Measurements from ENCODE around the gene DDIAS.

DNA sequence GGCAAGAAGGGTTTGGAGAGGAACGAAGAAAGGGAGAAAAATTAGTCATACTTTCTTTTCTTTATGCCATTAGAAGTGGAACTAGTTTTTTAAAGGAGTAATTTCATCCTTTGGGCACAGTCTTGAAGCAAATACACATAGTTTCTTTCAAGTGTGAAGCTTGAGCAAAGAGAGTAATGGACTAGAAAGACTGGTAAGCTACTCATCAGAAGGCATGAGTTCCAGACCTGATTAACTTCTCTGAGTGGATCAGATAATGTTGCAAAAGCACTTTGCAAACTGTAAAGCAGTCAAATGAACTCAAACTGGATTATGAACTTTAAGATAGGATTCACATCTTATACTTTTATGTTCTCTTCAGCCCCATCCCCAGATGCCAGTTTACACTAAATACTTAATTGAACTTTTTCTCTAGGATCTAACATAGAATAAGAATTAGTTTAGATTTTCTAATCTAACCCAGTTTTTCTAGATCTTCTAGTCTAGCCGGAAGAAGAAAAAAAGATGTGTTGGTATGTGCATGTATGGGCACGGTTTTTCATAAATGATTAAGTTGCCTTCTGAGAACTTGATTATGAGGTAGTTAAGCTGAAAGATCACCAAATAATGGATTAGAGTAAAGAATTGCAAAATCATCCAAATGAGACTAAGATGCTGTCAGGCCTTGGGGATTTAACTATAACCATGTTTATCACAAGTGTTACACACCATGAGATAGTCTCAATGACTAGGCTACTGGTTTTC, 2.5 kb downstream of the DDIAS start:
- TF ChIP-seq, protein P1, sequence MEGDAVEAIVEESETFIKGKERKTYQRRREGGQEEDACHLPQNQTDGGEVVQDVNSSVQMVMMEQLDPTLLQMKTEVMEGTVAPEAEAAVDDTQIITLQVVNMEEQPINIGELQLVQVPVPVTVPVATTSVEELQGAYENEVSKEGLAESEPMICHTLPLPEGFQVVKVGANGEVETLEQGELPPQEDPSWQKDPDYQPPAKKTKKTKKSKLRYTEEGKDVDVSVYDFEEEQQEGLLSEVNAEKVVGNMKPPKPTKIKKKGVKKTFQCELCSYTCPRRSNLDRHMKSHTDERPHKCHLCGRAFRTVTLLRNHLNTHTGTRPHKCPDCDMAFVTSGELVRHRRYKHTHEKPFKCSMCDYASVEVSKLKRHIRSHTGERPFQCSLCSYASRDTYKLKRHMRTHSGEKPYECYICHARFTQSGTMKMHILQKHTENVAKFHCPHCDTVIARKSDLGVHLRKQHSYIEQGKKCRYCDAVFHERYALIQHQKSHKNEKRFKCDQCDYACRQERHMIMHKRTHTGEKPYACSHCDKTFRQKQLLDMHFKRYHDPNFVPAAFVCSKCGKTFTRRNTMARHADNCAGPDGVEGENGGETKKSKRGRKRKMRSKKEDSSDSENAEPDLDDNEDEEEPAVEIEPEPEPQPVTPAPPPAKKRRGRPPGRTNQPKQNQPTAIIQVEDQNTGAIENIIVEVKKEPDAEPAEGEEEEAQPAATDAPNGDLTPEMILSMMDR (IDR thresholded peaks at IDR 0.05) = no peak
- TF ChIP-seq POLR2A (IDR thresholded peaks at IDR 0.05) = no peak

Measured in Peyer's patch (tissue), 4 donors.